ENCODE measurements around the gene KRT77.

DNA sequence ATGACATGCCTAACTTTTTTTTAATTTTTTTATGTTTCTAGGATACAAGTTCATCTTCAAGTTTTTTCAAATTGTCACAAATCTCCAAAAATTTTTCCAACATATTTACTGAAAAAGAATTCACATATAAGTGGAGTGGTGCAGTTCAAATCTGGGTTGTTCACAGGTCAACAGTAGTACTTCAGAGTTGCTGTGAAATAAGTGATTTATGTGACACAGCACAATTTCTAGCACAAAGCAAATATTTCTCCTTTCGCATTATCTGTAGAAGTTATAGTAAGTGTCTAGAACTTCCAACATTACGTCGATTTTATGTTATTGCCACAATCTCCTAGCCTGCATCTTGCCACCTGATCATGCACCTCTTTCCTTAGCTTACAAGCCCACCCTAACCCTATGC, 41.7 kb downstream of the KRT77 start:
- TF ChIP-seq EZH2 (IDR thresholded peaks at IDR 0.05; ENCODE audit: low read length, missing control alignments) (no peak), CTCF (conservative IDR thresholded peaks at IDR 0.05 in 1 of 2, IDR thresholded peaks at IDR 0.05 in 1 of 2; ENCODE audit: low read depth in 1 of 2, low read length in 2 of 2) (no peak)
